HUES64 (cell line): Measurements from ENCODE around the gene MATN4.

ENCODE experiments used
- H3K27ac ChIP-seq: 2 replicates; pipeline ENCODE4 v1.7.0; 2013; ENCODE audit warnings: low read depth, low read length, inconsistent platforms
- H3K27me3 ChIP-seq: 2 replicates; pipeline ENCODE4 v1.6.1; 2013; ENCODE audit warnings: mild to moderate bottlenecking, low read length; ENCODE audit not compliant: insufficient read depth
- H3K36me3 ChIP-seq: 2 replicates; pipeline ENCODE4 v1.6.1; 2013; ENCODE audit warnings: mild to moderate bottlenecking, low read length; ENCODE audit not compliant: insufficient read depth
- H3K4me1 ChIP-seq: 2 replicates; pipeline ENCODE4 v1.6.1; 2013; ENCODE audit warnings: mild to moderate bottlenecking, low read length, moderate library complexity; ENCODE audit not compliant: insufficient read depth
- H3K4me3 ChIP-seq: 2 replicates; pipeline ENCODE4 v1.5.1; 2013; ENCODE audit warnings: mild to moderate bottlenecking, low read length, moderate library complexity
- H3K9ac ChIP-seq: 2 replicates; pipeline ENCODE4 v1.6.1; 2013; ENCODE audit warnings: mild to moderate bottlenecking, low read depth, low read length
- H3K9me3 ChIP-seq: 2 replicates; pipeline ENCODE4 v1.6.1; 2013; ENCODE audit warnings: low read depth, low read length; ENCODE audit not compliant: insufficient read depth
- WGBS: fragments of 150-250, 120-280 bp; methylation state at CpG from one replicate; pipeline ENCODE4 v1.1.7; 2013; ENCODE audit warnings: missing lambda C conversion rate; 5-methylcytosine and 5-hydroxymethylcytosine counted together

The MATN4 gene

GRCh38 chr20:45346851-45347250 is 38.8 kb upstream of the MATN4 start:
- WGBS = 33% methylated on average over 5 of the region's 5 CpGs
- peak overlapping the region; percentile 81 for H3K4me3 ChIP-seq
- no peak overlapping the region for H3K27ac ChIP-seq
- H3K9ac ChIP-seq = peak overlapping the region; percentile 80
- no peaks in the 10 kb centered on the region for H3K9me3 ChIP-seq
- H3K27me3 ChIP-seq = no peaks in the 10 kb centered on the region
- H3K36me3 ChIP-seq = no peaks in the 10 kb centered on the region; the same call in 1 of the 2 replicates
- H3K4me1 ChIP-seq = peaks cover 55% of the 10 kb centered on the region

- no peaks in the 10 kb centered on the region for H3K9me3 ChIP-seq
- H3K4me3 ChIP-seq = peak overlapping the region; percentile 81
- no peaks in the 10 kb centered on the region for H3K27me3 ChIP-seq
- no peaks in the 10 kb centered on the region; the same call in 1 of the 2 replicates for H3K36me3 ChIP-seq
- H3K4me1 ChIP-seq = peaks cover 60% of the 10 kb centered on the region
- H3K27ac ChIP-seq = no peak overlapping the region
- WGBS = 59% methylated on average over 3 of the region's 3 CpGs
- H3K9ac ChIP-seq = peak overlapping the region; percentile 80; the same call in 1 of the 2 replicates
These were observed 38.2 kb upstream of the MATN4 start for GRCh38 chr20:45346291-45346718.

GRCh38 chr20:45345104-45345936 is 37.2 kb upstream of the MATN4 start:
- Histone ChIP-seq H3K4me1 (peaks cover 70% of the 10 kb centered on the region), H3K9me3 (no peaks in the 10 kb centered on the region), H3K27ac (peak overlapping the region; percentile 96; the same call in 1 of the 2 replicates), H3K36me3 (peaks cover under 1% of the 10 kb centered on the region; the same call in 1 of the 2 replicates), H3K9ac (no peak overlapping the region), H3K27me3 (no peaks in the 10 kb centered on the region), H3K4me3 (0 out of 2 replicates have a peak overlapping the region, but pooled peaks have one; percentile 81)
- WGBS = 61% methylated on average over 9 of the region's 9 CpGs

- peaks cover 3% of the 10 kb centered on the region; the same call in 1 of the 2 replicates for H3K36me3 ChIP-seq
- 52% methylated on average over 9 of the region's 9 CpGs for WGBS
- H3K4me1 ChIP-seq = peaks cover 76% of the 10 kb centered on the region
- no peaks in the 10 kb centered on the region for H3K9me3 ChIP-seq
- H3K9ac ChIP-seq = peak overlapping the region; percentile 37
- H3K27me3 ChIP-seq = no peaks in the 10 kb centered on the region
- peak overlapping the region; percentile 96 for H3K27ac ChIP-seq
- no peak overlapping the region; the same call in 1 of the 2 replicates for H3K4me3 ChIP-seq
These were observed 36.2 kb upstream of the MATN4 start for GRCh38 chr20:45344168-45344860.

DNA sequence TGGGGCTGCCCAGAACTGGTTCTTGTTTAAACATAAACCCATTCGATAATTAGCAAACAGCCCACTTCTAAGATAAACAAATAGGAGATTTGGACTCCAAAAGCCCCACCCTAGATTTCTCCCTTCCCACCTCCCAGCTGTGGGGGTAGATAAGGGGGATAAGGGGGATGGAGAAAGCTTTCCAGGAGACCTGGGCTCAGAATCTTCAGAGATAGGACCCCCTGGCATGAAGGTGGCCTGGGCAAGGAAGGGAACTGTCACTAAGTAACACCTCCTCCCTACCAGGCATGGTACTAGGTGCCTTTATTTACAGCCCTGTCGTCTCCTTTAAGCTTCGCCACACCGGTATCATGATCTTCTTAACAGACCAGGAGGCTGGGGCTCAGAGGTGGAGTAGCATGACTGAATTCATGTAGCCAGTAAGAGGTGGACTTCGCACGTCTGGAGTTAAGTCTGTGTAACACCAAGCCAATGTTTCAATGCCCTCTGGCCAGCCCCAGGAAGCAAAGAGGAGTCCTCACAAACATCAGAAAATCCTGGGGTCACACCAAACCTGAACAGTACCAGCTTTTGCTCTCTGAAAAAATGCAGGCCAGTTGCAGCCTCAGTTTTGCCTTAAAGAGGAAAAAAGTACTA is 35.6 kb upstream of the MATN4 start:
- H3K4me1 ChIP-seq = peaks cover 80% of the 10 kb centered on the region
- H3K4me3 ChIP-seq = no peak overlapping the region; the same call in 1 of the 2 replicates
- 54% methylated on average over 6 of the region's 6 CpGs for WGBS
- H3K9me3 ChIP-seq = no peaks in the 10 kb centered on the region
- no peaks in the 10 kb centered on the region for H3K27me3 ChIP-seq
- peaks cover 8% of the 10 kb centered on the region; the same call in 1 of the 2 replicates for H3K36me3 ChIP-seq
- peak overlapping the region; percentile 96 for H3K27ac ChIP-seq
- H3K9ac ChIP-seq = peak overlapping the region; percentile 37

- 33% methylated on average over 6 of the region's 6 CpGs for WGBS
- peak overlapping the region; percentile 45 for H3K4me3 ChIP-seq
- H3K9me3 ChIP-seq = no peaks in the 10 kb centered on the region
- H3K36me3 ChIP-seq = peaks cover 8% of the 10 kb centered on the region; the same call in 1 of the 2 replicates
- H3K27me3 ChIP-seq = no peaks in the 10 kb centered on the region
- H3K4me1 ChIP-seq = peaks cover 87% of the 10 kb centered on the region
- peak overlapping the region; percentile 96 for H3K27ac ChIP-seq
- H3K9ac ChIP-seq = peak overlapping the region; percentile 22
These were observed 34.9 kb upstream of the MATN4 start for GRCh38 chr20:45342855-45343531.

DNA sequence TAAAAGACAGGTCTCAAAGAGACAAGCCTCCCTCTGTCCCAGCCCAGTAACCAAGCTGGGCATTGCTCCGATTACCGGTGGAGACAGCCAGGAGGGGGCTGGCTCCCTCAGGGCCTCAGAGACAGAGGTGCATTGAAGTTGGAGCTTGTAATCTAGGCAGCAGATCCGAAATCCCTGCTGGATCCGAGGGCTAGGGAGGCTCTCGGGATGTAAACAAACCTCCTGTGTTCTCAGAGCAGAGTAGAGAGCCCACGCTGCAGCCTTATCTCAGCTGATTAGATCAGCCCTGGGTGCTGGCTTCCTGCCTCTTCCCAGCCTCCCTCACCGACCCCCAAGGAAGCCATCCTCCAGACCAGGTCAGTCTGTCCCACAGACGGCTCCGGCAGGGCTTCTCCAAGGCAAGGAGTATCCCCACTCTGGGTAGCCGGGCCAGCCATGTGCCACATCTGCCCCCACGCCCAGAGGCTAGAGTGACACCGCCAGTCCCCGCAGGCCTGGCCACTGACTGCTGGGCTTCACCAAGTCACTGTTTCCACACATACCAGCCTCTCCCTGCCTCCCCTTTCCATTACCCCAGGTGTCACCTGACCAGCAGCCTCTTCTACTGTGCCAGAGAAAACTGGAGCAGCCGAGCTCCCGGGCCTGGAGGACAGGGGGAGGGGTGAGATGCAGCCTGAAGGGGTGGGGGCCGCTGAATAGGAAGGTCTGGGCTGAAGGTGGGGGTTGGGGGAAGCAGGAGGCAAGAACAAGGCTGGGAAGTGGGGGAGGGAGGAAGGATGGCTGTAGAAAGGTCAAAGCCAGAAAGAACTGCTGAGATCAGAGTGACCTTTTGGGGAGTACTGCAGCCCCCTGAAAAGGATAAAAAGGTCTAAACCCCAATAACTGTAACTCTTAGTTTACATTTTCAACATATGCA is 34.1 kb upstream of the MATN4 start:
- Histone ChIP-seq H3K4me1 (peaks cover 92% of the 10 kb centered on the region), H3K9me3 (no peaks in the 10 kb centered on the region), H3K9ac (peak overlapping the region; percentile 72), H3K27ac (peak overlapping the region; percentile 96), H3K27me3 (no peaks in the 10 kb centered on the region), H3K4me3 (peak overlapping the region; percentile 45), H3K36me3 (peaks cover 8% of the 10 kb centered on the region; the same call in 1 of the 2 replicates)
- 6% methylated on average over 16 of the region's 16 CpGs for WGBS

DNA sequence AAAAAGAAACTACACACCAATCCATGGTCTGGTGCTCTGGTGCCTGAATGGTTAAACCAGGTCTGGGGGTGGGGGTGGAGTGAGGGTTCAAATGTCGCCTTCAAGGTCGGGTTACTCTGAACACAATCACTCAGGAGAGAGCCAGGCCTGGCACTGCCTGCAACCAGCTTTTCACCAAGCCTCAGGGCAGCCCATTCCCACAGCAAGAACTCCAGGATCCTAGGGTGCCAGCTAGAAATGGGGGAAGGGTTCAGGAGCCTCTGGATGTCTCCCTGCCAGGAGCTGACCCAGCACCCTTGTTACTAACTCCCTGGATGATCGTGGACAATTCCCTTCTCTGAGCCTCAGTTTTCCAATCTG is 33.5 kb upstream of the MATN4 start:
- Histone ChIP-seq H3K9me3 (no peaks in the 10 kb centered on the region), H3K4me1 (peaks cover 92% of the 10 kb centered on the region), H3K27ac (peak overlapping the region; percentile 96), H3K4me3 (peak overlapping the region; percentile 45), H3K27me3 (no peaks in the 10 kb centered on the region), H3K36me3 (peaks cover 8% of the 10 kb centered on the region; the same call in 1 of the 2 replicates), H3K9ac (peak overlapping the region; percentile 72)
- 10% methylated on average over 3 of the region's 3 CpGs for WGBS

DNA sequence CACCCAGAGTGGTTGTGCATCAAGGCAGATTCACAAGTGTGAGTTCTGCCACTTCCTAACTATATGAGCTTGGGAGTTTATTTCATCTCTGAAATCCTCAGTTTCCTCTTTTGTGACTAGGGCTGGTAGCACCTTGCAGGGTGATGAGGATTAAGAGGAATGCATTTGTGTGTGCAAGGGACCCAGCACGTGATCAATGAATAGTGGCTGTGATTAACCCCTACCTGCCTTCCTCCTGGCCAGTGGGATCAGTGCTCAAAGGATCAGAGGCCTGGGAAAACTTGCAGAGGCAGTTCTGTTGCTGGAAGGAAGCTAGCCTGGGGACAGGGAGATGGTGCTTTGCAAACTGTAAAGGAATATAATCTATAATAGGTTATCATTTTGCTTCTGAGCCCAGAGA is 32.9 kb upstream of the MATN4 start:
- Histone ChIP-seq H3K27me3 (no peaks in the 10 kb centered on the region), H3K27ac (peak overlapping the region; percentile 96; the same call in 1 of the 2 replicates), H3K36me3 (peaks cover 8% of the 10 kb centered on the region; the same call in 1 of the 2 replicates), H3K9me3 (no peaks in the 10 kb centered on the region), H3K4me3 (peak overlapping the region; percentile 45; the same call in 1 of the 2 replicates), H3K4me1 (peaks cover 86% of the 10 kb centered on the region), H3K9ac (no peak overlapping the region)
- WGBS = 0% methylated on average over 1 of the region's 1 CpG
